Measurements from ENCODE around the gene FAM174C.

The FAM174C gene

DNA sequence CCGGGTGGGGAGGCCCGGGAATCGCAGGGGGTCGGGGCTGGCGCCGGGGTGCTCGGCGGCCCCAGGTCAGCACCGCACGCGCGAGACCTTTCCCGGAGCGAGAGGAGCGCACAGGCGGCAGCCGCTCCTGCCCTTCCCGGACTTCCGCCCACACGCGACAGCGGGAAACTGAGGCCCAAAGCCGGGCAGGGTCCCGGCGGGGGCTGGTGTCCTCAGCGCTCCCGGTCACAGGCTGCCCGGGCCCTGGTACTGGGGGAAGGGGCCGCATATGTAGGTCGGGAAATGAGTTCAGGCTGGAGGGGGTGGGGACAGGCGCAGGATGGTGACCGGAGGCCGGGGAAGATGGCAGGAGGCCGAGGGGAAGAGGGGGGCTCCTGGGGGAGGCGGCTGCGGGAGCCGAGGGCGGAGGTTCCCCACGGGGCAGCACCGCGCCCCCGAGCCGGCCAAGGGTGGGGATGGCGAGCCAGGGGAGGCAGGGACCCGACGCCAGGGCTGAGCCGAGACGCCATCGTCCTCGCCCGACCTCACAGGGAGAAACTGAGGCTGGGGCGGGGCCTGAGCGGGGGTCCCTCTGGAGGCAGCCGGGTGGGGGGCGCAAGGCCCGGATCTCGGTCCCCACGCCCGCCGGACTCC is 38.2 kb upstream of the FAM174C start:
- in situ Hi-C loops (cut with MboI; ENCODE audit: low sequenced_read_pairs), result no loop called here

DNA sequence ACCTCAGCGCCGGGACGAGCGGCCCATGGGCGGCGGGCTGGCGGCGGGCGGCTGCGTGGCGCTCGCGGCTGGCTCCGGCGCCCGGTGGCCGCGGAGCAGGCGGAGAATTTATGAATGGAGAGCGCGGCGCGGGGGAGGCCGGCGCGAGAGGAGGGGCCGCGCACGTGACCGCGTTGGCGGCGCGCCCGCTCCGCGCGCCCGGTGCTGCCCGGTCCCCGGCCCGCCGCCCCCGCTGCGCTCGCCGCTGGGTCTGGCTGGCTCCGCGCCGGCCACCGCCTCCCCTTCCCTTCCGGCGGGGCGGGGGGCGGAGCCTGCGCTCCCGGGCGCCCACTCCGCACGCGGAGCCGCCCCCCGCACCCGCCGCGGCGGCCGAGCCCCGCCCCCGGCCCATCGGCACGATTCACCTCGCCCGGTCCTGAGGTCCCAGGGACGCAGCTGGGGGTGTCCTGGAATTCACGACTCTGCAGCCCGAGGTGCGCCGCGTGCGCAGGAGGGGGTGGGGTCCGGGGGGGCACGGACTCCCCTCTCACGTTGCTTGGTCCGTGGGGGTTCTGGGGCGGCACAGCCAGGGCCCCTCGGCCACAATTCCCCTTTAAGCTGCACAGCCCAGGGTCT is 37.5 kb upstream of the FAM174C start, which contains the start of gene CBARP:
Gene CBARP (minus strand): TSS at position 252 of the 615 bp plus-strand sequence. CDS start 1,905 bp downstream, outside the sequence.
- in situ Hi-C loops (cut with MboI; ENCODE audit: low sequenced_read_pairs), result no loop called here

DNA sequence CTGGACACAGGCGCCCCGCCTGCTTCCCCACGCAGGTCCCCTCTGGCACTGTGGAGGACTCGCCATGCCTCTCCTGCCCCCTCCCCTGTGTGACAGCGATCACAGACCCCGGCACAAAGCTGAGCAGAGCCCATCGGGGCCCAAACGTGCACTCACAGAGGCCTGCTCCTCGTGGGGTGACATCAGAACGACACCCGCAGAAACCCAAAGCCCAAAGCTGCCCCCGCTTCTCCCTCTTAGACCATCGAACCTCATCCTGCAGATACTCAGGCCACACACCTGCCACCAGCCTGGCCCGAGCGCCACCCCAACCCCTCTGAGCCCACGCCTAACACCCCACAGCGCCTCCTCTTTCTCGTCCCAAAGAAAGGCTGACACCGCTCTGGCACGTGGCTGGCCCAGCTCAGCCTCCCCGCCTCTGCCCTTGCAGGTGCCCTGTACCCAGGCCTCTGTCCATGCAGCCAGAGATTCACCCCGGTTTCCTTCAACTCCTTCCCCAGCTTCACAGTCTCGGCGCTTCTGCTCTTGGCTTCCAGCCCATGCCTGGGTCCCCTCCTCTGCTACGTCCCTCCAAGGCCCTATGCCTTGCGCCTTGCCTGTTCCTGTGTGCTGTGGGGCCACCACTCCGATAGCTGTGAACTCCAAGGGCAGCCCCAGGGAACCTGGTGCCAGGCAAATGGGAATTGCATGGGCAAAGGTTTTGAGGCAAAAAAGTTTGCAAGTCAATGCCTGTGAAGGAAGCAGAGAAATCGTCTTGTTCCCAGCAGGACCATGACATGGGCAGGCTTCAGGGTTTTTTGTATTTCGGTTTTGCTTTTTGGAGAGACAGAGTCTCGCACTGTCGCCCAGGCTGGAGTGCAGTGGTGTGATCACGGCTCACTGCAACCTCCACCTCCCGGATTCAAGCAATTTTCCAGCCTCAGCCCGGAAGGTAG is 36.7 kb upstream of the FAM174C start:
- in situ Hi-C loops (cut with MboI; ENCODE audit: low sequenced_read_pairs), result no loop called here

DNA sequence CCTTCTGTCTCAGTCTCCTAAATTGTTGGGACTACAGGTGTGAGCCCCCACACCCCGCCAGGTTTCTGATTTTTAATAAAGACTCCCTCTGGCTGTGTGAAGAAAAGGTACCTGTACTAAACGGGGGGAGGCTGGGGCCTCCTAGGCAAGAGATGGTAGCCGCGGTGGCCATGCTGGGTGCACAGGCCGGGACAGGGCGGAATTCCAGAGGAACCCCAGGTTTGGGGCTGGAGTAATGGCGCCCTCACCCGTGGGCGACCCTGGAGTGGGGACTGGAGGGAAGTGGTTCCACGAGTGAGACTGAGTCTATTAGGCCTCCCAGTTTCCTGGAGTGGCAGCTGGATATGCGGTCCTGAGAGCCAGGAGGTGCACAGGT is 35.9 kb upstream of the FAM174C start:
- in situ Hi-C loops (cut with MboI; ENCODE audit: low sequenced_read_pairs), result no loop called here

DNA sequence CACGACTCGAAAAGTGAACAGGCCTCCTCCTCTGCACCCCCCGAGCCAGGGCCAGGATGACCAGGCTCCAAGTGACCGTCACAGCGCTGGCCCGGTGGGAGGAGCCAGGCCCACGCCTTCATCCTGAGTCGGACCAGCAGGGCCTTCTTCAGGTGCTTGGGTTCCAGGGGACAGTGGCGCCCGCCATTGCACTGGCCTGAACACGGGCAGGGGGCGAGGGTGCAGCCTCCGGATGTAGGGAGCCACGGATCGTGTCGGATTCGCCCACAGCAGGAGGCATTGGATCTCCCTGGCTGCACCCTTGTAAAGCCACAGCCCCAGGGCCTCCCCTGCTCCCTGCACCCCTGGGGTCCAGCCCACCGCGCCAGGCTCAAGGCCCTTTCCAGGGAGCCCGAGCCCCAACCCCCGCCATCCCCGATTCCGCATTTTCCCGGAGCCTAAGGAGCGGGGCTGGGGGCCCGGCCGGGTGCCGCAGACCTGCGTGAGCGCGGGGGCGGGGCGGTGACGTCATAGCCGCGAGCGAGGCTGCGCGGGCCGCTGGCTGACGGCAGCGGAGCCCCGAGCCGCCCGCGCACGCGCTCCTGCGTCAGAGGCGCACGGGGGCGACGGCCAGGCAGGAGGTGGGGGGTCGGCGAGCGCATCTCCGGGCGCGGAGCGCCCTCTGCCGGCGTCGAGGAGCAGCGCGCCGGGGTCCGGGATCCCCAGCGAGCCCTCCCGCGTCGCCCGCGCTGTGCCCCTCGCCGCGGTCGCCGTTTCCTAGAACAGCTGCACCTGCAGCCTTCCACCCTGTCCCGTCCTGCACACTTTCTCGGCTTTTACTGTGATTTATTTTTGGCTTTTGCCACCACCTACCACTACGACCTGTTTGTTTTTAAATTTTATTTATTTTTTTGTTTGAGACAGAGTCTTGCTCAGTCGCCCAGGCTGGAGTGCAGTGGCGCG is 35.3 kb upstream of the FAM174C start:
- in situ Hi-C loops (cut with MboI; ENCODE audit: low sequenced_read_pairs), result loop anchor here (10.0 kb wide), 1 partner anchor 315 kb away; the partner anchor contains the start of gene ARID3A

DNA sequence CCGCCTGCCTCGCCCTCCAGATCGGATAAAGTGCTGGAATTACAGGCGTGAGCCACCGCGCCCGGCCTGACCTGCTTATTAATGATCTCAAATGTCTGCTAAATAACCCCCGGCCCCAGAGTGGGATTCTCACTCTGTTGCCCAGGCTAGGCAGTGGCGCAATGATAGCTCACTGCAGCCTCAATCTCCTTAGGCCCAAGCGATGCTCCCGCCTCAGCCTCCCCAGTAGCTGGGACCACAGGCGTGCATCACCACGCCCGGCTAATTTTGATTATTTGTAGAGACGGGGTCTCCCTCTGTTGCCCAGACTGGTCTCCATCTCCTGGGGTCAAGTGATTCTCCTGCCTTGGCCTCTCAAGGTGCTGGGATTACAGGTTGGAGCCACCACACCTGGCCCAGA is 34.4 kb upstream of the FAM174C start:
- in situ Hi-C loops (cut with MboI; ENCODE audit: low sequenced_read_pairs), result loop anchor here (10.0 kb wide), 1 partner anchor 316 kb away; the partner anchor contains the start of gene ARID3A

DNA sequence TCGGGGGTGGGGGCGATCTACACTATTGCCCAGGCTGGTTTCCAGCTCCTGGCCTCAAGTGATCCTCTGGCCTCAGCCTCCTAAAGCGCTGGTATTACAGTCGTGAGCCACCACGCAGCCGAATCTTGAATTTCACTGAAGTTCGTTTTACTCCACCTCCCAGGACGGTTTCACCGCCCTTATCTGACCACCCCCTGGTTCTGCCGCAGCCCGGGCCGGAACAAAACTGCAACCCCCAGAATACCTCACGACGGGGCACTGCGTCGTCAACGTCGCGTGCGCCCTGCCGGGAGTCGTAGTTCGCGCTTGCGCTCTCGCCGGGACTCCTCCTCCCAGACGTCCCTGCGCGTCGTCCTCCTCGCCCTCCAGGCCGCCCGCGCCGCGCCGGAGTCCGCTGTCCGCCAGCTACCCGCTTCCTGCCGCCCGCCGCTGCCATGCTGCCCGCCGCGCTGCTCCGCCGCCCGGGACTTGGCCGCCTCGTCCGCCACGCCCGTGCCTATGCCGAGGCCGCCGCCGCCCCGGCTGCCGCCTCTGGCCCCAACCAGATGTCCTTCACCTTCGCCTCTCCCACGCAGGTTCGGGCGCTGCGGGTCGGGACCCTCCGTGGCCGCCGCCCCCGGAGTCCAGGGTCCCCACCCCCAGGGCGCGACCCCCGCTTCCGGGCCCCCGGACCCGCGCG is 33.8 kb upstream of the FAM174C start, which contains the start of gene ATP5F1D:
Gene ATP5F1D (plus strand): TSS at position 335 of the 679 bp plus-strand sequence. CDS start 100 bp downstream, at position 435.
- in situ Hi-C loops (cut with MboI; ENCODE audit: low sequenced_read_pairs), result loop anchor here (10.0 kb wide), 1 partner anchor 317 kb away; the partner anchor contains the start of gene ARID3A

DNA sequence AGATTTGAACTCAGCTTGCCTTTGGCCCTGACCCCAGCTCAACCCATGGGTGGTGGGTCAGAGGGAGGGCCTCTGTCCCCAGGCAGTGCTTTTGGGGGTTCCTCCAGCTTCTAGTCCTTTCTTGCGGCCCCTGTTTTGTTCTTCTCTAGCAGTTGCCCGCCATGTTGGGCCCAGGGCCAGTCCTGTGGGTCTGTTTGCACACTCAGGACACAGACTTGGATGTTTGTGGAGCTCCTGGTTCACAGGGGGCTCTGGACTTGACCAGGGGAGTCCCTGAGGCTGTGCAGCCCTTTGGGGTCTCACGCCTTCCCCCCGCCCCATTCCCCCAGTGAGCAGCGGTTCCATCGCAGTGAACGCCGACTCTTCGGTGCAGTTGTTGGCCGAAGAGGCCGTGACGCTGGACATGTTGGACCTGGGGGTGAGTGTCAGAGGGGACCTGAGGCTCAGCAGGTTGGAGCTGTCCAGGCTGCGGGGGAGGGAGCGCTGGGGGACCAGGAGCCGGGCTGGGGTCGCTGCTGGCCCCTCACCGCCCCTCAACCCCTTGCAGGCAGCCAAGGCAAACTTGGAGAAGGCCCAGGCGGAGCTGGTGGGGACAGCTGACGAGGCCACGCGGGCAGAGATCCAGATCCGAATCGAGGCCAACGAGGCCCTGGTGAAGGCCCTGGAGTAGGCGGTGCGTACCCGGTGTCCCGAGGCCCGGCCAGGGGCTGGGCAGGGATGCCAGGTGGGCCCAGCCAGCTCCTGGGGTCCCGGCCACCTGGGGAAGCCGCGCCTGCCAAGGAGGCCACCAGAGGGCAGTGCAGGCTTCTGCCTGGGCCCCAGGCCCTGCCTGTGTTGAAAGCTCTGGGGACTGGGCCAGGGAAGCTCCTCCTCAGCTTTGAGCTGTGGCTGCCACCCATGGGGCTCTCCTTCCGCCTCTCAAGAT is 31.3 kb upstream of the FAM174C start:
- in situ Hi-C loops (cut with MboI; ENCODE audit: low sequenced_read_pairs), result loop anchor here (10.0 kb wide), 1 partner anchor 319 kb away; the partner anchor contains the start of gene ARID3A

DNA sequence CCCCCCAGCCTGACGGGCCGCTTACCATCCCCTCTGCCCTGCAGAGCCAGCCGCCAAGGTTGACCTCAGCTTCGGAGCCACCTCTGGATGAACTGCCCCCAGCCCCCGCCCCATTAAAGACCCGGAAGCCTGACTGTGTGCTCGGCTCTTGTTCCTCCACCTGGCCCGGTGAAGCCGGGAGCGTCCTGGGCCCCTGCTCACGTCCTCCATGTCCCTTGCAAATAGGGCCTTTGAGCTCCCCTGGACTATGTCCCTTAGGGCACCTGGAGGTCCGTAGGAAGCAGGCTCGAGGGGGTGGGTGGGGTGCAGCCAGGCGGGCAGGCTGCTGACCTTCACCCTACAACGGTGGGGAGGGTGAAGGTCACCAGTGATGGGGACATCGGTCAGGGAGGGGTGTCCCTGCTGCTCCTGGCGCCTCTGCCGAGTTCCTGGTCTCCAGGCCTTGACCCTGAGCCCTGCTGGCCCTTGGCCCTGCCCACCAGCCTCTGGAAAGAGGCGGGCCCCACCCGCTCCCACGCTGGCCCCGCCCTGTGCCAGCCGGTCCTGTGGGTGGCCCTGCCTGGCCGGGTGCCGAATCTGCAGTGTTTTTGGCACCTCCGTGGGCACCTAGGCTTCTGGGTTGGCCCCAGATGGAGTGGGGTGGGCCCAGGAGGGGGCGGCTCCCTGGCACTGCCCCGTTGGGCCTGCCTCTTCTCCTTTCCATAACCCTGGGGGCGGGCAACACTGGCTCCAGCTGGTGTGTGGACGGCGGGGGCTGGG is 30.5 kb upstream of the FAM174C start:
- in situ Hi-C loops (cut with MboI; ENCODE audit: low sequenced_read_pairs), result loop anchor here (10.0 kb wide), 1 partner anchor 320 kb away; the partner anchor contains the start of gene ARID3A

DNA sequence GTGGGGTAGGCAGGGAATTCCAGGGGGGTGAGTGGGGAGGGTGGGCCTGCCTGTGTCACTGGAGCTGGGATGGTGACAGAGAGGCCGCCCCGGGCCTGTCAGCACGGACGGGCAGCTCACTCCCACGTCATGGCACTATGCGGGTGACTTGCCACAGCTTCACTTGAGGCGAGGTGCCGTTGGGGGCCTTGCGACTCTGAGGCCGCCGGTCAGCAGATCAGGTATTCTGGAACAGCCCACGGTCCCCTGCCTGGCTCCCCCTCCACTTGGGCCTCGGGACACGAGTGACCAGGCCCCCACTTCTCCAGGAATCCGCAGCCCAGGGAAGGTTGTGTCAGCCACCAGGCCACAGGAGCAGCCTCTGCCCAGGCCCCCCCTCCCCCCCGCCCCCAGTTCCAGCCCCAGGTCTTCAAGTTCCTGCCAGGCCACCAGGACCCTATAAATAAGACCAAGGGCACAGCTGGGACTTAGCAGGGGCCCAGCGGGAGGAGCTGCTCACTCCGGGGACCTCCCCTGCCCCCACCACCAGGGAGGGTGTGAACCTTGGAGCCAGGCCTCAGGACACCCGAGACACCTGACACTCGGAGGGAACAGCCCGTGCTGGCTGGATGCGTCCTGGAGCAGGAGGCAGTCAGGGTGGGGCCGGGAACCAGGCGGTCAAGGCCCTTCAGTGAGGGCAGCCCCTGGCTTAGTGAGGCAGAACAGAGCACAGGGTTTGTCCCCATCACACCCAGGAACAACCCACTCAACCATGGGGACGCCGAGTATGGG is 29.7 kb upstream of the FAM174C start:
- in situ Hi-C loops (cut with MboI; ENCODE audit: low sequenced_read_pairs), result loop anchor here (10.0 kb wide), 1 partner anchor 321 kb away; the partner anchor contains the start of gene ARID3A

DNA sequence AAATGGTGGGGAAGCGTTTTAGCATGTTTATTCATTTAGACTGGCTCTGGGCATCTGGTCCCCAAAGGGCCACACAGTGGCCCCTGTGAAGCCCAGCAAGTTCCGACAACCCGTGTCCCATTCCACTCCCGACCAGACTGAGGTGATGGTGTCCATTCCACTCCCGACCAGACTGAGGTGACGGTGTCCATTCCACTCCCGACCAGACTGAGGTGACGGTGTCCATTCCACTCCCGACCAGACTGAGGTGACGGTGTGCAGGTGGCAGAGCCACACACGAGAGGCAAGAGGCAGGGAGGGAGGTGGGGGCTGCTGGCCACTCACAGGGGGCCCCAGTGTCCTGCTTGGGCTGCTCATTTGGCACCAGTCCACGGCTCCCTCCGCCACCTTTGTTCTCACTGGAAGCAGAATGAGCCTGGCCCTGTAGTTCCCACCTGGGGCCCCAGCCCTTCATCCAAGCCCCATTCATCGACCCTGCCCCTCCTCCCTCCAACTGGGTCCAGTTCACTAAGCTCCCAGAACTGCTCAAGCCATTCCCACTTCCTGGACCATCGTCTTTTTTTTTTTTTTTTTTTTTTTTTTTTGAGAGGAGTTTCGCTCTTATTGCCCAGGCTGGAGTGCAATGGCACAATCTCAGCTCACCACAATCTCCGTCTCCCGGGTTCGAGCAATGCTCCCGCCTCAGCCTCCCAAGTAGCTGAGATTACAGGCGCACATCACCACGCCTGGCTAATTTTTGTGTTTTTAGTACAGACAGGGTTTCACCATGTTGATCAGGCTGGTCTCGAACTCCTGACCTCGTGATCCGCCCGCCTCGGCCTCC is 28.9 kb upstream of the FAM174C start:
- in situ Hi-C loops (cut with MboI; ENCODE audit: low sequenced_read_pairs), result loop anchor here (10.0 kb wide), 1 partner anchor 322 kb away; the partner anchor contains the start of gene ARID3A

DNA sequence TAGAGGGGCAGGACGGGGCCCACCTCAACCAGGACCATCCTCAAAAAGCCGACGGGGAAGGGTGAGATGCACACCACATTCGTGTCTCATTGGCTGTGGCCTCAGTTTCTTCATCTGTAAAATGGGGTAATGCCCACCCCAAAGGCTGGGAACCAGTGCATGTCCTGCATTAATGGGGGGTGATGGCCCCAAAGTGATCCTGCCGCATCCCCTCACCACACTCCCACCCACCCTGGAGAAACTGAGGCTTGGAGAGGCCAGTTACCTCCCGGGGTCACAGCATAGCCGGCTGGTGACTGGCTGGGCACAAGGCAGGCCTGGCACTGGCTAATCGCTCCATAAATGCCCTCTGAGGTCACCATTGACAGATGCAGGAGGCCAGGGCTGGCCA is 27.6 kb upstream of the FAM174C start:
- in situ Hi-C loops (cut with MboI; ENCODE audit: low sequenced_read_pairs), result loop anchor here (10.0 kb wide), 1 partner anchor 323 kb away; the partner anchor contains the start of gene ARID3A

DNA sequence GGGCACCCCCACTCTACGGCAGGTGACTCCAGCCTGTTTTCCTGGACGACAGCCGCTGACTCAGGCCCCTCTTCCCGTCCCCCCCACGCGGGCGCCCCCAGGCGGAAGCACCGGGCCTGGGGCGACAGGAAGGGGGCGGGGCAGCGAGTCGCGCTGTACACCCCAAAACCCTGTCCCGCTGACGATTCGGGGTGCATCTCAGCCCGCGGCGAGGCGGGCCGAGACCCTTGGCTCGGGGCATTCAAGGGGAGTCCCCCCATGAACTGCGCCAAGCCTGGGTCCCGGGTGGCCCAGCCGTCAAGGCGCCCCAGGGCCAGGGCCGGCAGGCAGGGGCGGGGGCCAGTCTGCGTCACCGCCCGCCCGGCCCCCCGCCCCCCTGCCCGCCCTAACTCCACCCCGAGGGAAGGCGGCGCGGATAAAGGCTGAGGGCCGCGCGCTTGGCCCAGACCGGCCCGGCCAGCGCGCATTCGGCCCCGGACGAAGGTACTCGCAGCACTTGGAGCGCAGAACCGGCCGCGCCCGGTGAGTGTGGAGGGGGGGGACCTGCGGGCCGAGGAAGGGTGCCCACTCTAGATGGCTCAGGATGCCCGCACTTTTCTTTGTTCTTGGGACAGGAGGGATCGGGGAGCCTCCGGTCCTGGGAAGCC is 27.1 kb upstream of the FAM174C start, which contains the start of gene MIDN:
Gene MIDN (plus strand): TSS at position 445 of the 647 bp plus-strand sequence. CDS start 1,714 bp downstream, outside the sequence.
- in situ Hi-C loops (cut with MboI; ENCODE audit: low sequenced_read_pairs), result loop anchor here (10.0 kb wide), 1 partner anchor 323 kb away; the partner anchor contains the start of gene ARID3A

DNA sequence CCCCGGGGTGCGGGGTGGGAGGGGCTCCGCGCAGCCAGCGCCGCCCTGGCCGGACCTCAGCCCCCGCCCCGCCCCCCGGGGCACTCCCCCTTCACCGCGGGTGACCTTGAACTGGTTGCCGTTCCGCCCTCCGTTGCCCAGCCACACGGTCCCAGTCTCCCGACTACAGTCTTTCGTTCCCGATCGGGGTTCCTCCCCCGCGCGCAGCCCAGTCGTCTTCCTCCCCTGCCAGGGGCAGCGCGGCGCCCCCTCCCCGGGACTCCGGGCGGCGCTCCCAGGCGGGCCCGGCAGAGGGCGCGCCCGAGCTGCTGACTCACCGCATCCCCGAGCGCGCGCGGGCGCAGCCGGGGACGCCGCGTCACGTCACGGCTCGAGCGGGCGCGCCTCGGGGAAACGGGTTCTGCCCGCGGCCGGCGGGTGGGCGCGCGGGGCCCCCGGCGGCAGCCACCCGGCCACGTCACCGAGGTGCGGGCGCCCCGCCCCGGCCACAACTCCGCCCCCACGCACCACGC is 26.5 kb upstream of the FAM174C start:
- in situ Hi-C loops (cut with MboI; ENCODE audit: low sequenced_read_pairs), result loop anchor here (10.0 kb wide), 1 partner anchor 324 kb away; the partner anchor contains the start of gene ARID3A

All from HL-60/S4 (cell line).